RWPE2 (cell line): Measurements from ENCODE around the gene RNF207.
A peak's percentile ranks its signal among the peaks of the same experiment; 100 is the strongest.

ENCODE experiments used
- ATAC-seq: fragments of 200-7000 bp; cut with Tn5 transposase; 3 replicates; pipeline ENCODE4 v1.9.1; 2021; ENCODE audit warnings: low read depth
- DNase-seq: peaks from one replicate; pipeline ENCODE4 v3.0.0-alpha.2; 2020; ENCODE audit warnings: low spot score
- H3K27ac ChIP-seq: fragments of 450-650 bp; 2 replicates; pipeline ENCODE4 v1.5.1; 2017; ENCODE audit warnings: mild to moderate bottlenecking; ENCODE audit not compliant: poor library complexity, severe bottlenecking
- H3K27me3 ChIP-seq: fragments of 250-450 bp; sonication (Bioruptor Pico); 2 replicates; pipeline ENCODE4 v1.5.1; 2021; ENCODE audit warnings: mild to moderate bottlenecking, moderate library complexity; ENCODE audit not compliant: insufficient read depth, poor library complexity, severe bottlenecking
- H3K36me3 ChIP-seq: fragments of 250-450 bp; sonication (Bioruptor Pico); 2 replicates; pipeline ENCODE4 v1.5.1; 2020; ENCODE audit warnings: low read depth, mild to moderate bottlenecking, moderate library complexity
- H3K4me1 ChIP-seq: fragments of 250-450 bp; sonication (Bioruptor Pico); 2 replicates; pipeline ENCODE4 v1.5.1; 2021; ENCODE audit warnings: mild to moderate bottlenecking, moderate library complexity; ENCODE audit not compliant: insufficient read depth, poor library complexity, severe bottlenecking
- H3K4me3 ChIP-seq: fragments of 250-450 bp; sonication (Bioruptor Pico); 2 replicates; pipeline ENCODE4 v1.5.1; 2021; ENCODE audit warnings: mild to moderate bottlenecking, moderate library complexity; ENCODE audit not compliant: severe bottlenecking
- H3K9me3 ChIP-seq: fragments of 250-450 bp; sonication (Bioruptor Pico); 2 replicates; pipeline ENCODE4 v1.5.1; 2021; ENCODE audit warnings: mild to moderate bottlenecking, moderate library complexity; ENCODE audit not compliant: severe bottlenecking
- CTCF ChIP-seq: fragments of 450-650 bp; IDR thresholded peaks from one replicate; pipeline ENCODE4 v1.5.1; 2017; ENCODE audit warnings: mild to moderate bottlenecking, moderate library complexity; ENCODE audit not compliant: poor library complexity, severe bottlenecking

RNF207 gene

DNA sequence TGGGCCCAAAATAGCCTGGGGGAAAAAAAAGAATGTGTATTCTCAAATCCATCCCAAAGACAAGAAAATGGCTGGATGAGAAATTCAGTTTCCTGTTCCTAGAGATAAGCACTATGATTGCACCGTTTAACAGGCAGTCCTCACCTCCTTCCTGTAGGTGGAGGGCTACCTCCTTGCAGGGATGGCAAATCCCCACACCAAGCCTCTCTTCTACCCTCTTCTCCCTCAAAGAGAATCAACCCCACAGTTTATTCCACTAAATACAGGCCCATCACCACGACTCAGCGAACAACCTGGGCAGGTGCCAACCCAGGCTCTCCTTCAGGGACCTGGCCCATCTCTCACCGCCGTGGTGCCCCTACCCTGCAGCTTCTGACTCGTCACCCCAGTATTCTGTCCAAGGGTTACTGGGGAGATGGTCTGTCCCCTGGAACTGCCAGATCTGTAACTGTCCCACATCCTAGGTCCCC lies 22.4 kb upstream of the RNF207 start:
- H3K36me3 ChIP-seq: peaks cover 26% of the 10 kb centered on the region
- no peak overlapping the region for H3K4me3 ChIP-seq
- H3K27me3 ChIP-seq: peaks cover 17% of the 10 kb centered on the region
- peak overlapping the region; percentile 8 for H3K27ac ChIP-seq
- DNase-seq: no peak
- H3K9me3 ChIP-seq: no peaks in the 10 kb centered on the region
- peak; percentile 30 for TF ChIP-seq CTCF
- no peaks in the 10 kb centered on the region for H3K4me1 ChIP-seq
- ATAC-seq: peak; percentile 60

- no peak overlapping the region for H3K4me3 ChIP-seq
- H3K27ac ChIP-seq: peak overlapping the region; percentile 8
- DNase-seq (no peak), ATAC-seq (no peak)
- no peak for TF ChIP-seq CTCF
- no peaks in the 10 kb centered on the region for H3K9me3 ChIP-seq
- peaks cover 11% of the 10 kb centered on the region for H3K27me3 ChIP-seq
- H3K36me3 ChIP-seq: peaks cover 33% of the 10 kb centered on the region
- H3K4me1 ChIP-seq: no peaks in the 10 kb centered on the region
Observed at GRCh38 chr1:6184083-6184783, 21.7 kb upstream of the RNF207 start.

GRCh38 chr1:6185151-6185550 lies 20.8 kb upstream of the RNF207 start:
- ATAC-seq: no peak
- DNase-seq: no peak
- Histone ChIP-seq H3K9me3 (no peaks in the 10 kb centered on the region), H3K27ac (peak overlapping the region; percentile 8), H3K4me1 (no peaks in the 10 kb centered on the region), H3K36me3 (peaks cover 42% of the 10 kb centered on the region), H3K27me3 (peaks cover 10% of the 10 kb centered on the region), H3K4me3 (no peak overlapping the region)
- no peak for TF ChIP-seq CTCF

DNA sequence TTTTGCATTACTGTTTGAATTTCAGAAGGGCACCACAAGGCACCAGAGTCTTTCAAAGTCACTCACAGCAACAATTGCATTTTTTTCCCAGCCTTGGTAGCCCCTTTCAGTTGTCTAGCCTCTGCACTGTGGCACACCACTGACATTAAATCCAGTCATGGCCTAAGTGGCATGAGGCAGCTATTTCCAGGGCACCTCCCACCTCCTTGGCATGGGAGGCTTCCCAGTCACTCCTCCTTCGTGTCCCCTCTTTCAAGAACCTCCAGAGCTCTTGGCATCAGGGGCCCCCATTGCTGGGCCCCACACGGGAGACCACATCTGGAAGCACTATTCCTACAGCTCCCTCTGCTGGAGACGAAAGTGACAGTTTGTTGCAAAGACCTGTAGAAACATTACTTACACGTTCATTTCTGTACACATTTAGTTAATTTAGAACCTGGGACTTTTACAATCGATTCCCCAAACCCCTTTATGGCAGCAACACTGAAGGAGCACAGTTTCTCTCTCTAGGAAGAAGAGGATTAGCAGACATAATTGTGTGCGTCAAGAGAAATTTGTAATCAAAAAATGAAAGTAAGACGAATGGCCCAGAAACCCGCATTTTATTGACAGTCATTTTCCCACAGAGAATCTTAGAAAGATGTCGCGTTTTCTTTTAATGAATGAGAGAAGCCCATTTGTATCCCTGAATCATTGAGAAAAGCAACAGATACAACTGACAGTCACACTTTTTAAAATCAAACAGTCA lies 20.1 kb upstream of the RNF207 start:
- DNase-seq (no peak), ATAC-seq (no peak)
- H3K9me3 ChIP-seq: no peaks in the 10 kb centered on the region
- H3K4me1 ChIP-seq: no peaks in the 10 kb centered on the region
- no peak overlapping the region for H3K4me3 ChIP-seq
- peak overlapping the region; percentile 8 for H3K27ac ChIP-seq
- H3K27me3 ChIP-seq: peaks cover 7% of the 10 kb centered on the region
- peak; percentile 59 for TF ChIP-seq CTCF
- H3K36me3 ChIP-seq: peaks cover 49% of the 10 kb centered on the region
